ENCODE results near the gene SMG1. TPM values are rescaled to one million over a fixed set of nuclear protein-coding genes. Genes with fewer than 3 reads are reported as not detected.

Gene SMG1
- total and polyA plus RNA-seq, 4 donors, result 11.3 to 139 (median 43.0) TPM

GRCh38 chr16:18953547-18953946 lies 27.3 kb upstream of the SMG1 start:
- DNase-seq (no peak), ATAC-seq (ENCODE audit: insufficient read depth, low FRiP score) (no peak)
- H3K9ac ChIP-seq (ENCODE audit: insufficient read depth in 1 of 2, low read length in 2 of 2), result no peak overlapping the region
- peaks cover 0 to 2% (median 0%) of the 10 kb centered on the region in 3 donors for H3K27me3 ChIP-seq (ENCODE audit: control insufficient read depth in 3 of 3, insufficient read depth in 3 of 3, low read length in 2 of 3)
- H3K9me3 ChIP-seq (ENCODE audit: control insufficient read depth in 4 of 4, insufficient read depth in 3 of 4, low read length in 3 of 4), result no peaks in the 10 kb centered on the region
- H3K27ac ChIP-seq (ENCODE audit: low read depth in 1 of 2, low read length in 1 of 2), result no peak overlapping the region
- no peaks in the 10 kb centered on the region for H3K36me3 ChIP-seq (ENCODE audit: control insufficient read depth in 4 of 4, insufficient read depth in 4 of 4, low read length in 4 of 4)
- H3K4me1 ChIP-seq (ENCODE audit: control insufficient read depth in 5 of 5, insufficient read depth in 5 of 5, low read length in 5 of 5), result no peaks in the 10 kb centered on the region
- no peak overlapping the region for H3K4me3 ChIP-seq
- TF ChIP-seq, protein P1, sequence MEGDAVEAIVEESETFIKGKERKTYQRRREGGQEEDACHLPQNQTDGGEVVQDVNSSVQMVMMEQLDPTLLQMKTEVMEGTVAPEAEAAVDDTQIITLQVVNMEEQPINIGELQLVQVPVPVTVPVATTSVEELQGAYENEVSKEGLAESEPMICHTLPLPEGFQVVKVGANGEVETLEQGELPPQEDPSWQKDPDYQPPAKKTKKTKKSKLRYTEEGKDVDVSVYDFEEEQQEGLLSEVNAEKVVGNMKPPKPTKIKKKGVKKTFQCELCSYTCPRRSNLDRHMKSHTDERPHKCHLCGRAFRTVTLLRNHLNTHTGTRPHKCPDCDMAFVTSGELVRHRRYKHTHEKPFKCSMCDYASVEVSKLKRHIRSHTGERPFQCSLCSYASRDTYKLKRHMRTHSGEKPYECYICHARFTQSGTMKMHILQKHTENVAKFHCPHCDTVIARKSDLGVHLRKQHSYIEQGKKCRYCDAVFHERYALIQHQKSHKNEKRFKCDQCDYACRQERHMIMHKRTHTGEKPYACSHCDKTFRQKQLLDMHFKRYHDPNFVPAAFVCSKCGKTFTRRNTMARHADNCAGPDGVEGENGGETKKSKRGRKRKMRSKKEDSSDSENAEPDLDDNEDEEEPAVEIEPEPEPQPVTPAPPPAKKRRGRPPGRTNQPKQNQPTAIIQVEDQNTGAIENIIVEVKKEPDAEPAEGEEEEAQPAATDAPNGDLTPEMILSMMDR (IDR thresholded peaks at IDR 0.05; ENCODE audit: control extremely low read depth, extremely low read depth), result no peak

DNA sequence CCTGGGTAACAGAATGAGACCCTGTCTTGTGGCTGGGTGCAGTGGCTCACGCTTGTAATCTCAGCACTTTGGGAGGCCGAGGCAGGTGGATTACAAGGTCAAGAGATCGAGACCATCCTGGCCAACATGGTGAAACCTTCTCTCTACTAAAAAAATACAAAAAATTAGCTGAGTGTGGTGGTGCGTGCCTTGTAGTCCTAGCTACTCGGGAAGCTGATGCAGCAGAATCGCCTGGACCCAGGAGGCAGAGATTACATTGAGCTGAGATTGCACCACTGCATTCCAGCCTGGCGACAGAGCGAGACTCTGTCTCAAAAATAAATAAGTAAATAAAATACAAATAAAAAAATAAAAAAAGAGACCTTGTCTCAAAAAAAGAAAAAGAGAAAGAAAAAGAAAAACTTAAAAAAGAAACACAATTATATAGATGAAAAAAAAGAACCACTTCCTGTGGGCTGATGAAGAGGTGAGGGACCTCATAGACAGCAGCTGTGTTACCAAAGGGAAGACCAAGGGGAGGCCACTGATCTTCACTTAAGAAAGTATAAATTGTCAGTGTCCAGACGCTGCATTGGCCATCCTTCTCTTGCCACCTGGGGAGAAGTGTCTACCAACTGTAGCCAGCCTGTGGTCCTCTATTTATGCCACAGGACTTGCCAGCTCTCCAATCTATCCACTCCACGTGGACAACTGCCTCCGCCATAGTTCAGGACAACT lies 24.4 kb upstream of the SMG1 start:
- no peaks in the 10 kb centered on the region for H3K4me1 ChIP-seq (ENCODE audit: control insufficient read depth in 5 of 5, insufficient read depth in 5 of 5, low read length in 5 of 5)
- no peak overlapping the region for H3K27ac ChIP-seq (ENCODE audit: low read depth in 1 of 2, low read length in 1 of 2)
- ATAC-seq (ENCODE audit: insufficient read depth, low FRiP score) (no peak), DNase-seq (no peak)
- no peak overlapping the region for H3K9ac ChIP-seq (ENCODE audit: insufficient read depth in 1 of 2, low read length in 2 of 2)
- WGBS, 2 donors, result 93 to 94% methylated on average over 11 of the region's 11 CpGs
- H3K36me3 ChIP-seq (ENCODE audit: control insufficient read depth in 4 of 4, insufficient read depth in 4 of 4, low read length in 4 of 4), result no peaks in the 10 kb centered on the region
- no peaks in the 10 kb centered on the region for H3K9me3 ChIP-seq (ENCODE audit: control insufficient read depth in 4 of 4, insufficient read depth in 3 of 4, low read length in 3 of 4)
- H3K4me3 ChIP-seq, result no peak overlapping the region
- TF ChIP-seq, protein P1 (IDR thresholded peaks at IDR 0.05; ENCODE audit: control extremely low read depth, extremely low read depth), result no peak
- peaks cover 0 to 2% (median 0%) of the 10 kb centered on the region in 3 donors for H3K27me3 ChIP-seq (ENCODE audit: control insufficient read depth in 3 of 3, insufficient read depth in 3 of 3, low read length in 2 of 3)

DNA sequence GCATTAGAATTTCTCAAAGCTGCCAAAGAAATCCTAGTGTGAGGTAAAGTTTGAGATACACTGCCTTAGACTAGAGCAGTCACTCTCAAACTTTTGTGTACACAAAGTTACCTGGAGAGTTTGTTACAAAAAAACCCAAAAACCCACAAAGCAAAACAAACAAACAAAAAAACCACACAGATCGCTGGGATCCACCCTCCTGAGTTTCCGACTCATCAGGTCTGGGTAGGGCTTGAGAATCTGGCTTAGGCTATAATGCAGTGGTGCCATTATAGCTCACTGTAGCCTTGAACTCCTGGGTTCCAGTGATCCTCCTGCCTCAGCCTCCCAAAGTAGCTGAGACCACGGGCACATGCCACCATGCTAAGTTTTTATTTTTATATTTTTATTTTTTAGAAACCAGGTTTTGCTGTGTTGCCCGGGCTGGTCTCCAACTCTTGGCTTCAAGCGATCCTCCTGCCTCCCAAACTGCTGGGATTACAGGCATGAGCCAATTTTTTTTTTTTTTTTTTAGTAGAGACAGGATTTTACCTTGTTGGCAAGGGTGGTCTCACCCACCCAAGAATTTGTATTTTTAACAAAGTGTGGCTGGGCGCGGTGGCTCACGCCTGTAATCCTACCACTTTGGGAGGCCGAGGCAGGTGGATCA lies 22.3 kb upstream of the SMG1 start:
- no peaks in the 10 kb centered on the region for H3K27me3 ChIP-seq (ENCODE audit: control insufficient read depth in 3 of 3, insufficient read depth in 3 of 3, low read length in 2 of 3)
- H3K27ac ChIP-seq (ENCODE audit: low read depth in 1 of 2, low read length in 1 of 2), result no peak overlapping the region
- no peak overlapping the region for H3K4me3 ChIP-seq
- H3K4me1 ChIP-seq (ENCODE audit: control insufficient read depth in 5 of 5, insufficient read depth in 5 of 5, low read length in 5 of 5), result no peaks in the 10 kb centered on the region
- TF ChIP-seq, protein P1 (IDR thresholded peaks at IDR 0.05; ENCODE audit: control extremely low read depth, extremely low read depth), result no peak
- H3K9ac ChIP-seq (ENCODE audit: insufficient read depth in 1 of 2, low read length in 2 of 2), result no peak overlapping the region
- H3K9me3 ChIP-seq (ENCODE audit: control insufficient read depth in 4 of 4, insufficient read depth in 3 of 4, low read length in 3 of 4), result no peaks in the 10 kb centered on the region
- H3K36me3 ChIP-seq (ENCODE audit: control insufficient read depth in 4 of 4, insufficient read depth in 4 of 4, low read length in 4 of 4), result no peaks in the 10 kb centered on the region
- no peak for ATAC-seq (ENCODE audit: insufficient read depth, low FRiP score)
- DNase-seq, result no peak
- 95 to 97% methylated on average over 9 of the region's 9 CpGs for WGBS, 2 donors
